A549 (cell line): ENCODE measurements around the gene ABCC1. TPM values are rescaled to one million over a fixed set of nuclear protein-coding genes. Genes with fewer than 3 reads are reported as not detected.

Experiments
- ATAC-seq, 2 experiments: fragments of 200-7000 bp in 1 of 2; fragments of >200 bp in 1 of 2; cut with Nextera tagmentation in 1 of 2; cut with Tn5 transposase in 1 of 2; 3 replicates each; pipeline versions ENCODE4 v1.8.0 to v1.9.1; 2018 to 2020; ENCODE audit warnings: mild to moderate bottlenecking in 1 of 2, moderate library complexity in 1 of 2
- CTCF ChIA-PET: fragments of 300-600 bp; sonication (Branson Sonifier 250); formaldehyde crosslinking; extraction: SDS; loops from one replicate; lab custom pipeline; 2021; ENCODE audit warnings: antibody characterized with exemption, inconsistent platforms; lab: Yijun Ruan, JAX
- POLR2A ChIA-PET: fragments of 350-600 bp; formaldehyde crosslinking; extraction: SDS; loops from one replicate; lab custom pipeline; 2021; ENCODE audit warnings: antibody characterized with exemption, inconsistent platforms; lab: Yijun Ruan, JAX
- DNase-seq, 2 experiments: peaks; one replicate each; pipeline versions ENCODE4 v3.0.0 to v3.0.0-alpha.2; 2011 to 2016; ENCODE audit warnings: low read depth in 1 of 2, low spot score in 1 of 2
- FAIRE-seq: peaks from 2 replicates; lab custom pipeline; 2011; peaks lifted over from hg19 to GRCh38; lab: Jason Lieb, UNC
- H3K27ac ChIP-seq, 2 experiments: fragments of >200 bp; sonication (Bioruptor Twin); formaldehyde crosslinking; 3 replicates each; pipeline ENCODE4 v1.5.1; 2016 to 2017
- H3K4me1 ChIP-seq: fragments of >200 bp; sonication (Bioruptor Twin); formaldehyde crosslinking; 3 replicates; pipeline ENCODE4 v1.6.1; 2016
- H3K4me2 ChIP-seq: fragments of >200 bp; sonication (Bioruptor Twin); formaldehyde crosslinking; 3 replicates; pipeline ENCODE4 v1.6.1; 2016
- H3K4me3 ChIP-seq: fragments of >200 bp; sonication (Bioruptor Twin); formaldehyde crosslinking; 3 replicates; pipeline ENCODE4 v1.5.1; 2016
- H3K9me3 ChIP-seq: fragments of >200 bp; sonication (Bioruptor Twin); formaldehyde crosslinking; 3 replicates; pipeline ENCODE4 v1.6.1; 2016
- CBX2 ChIP-seq: fragments of 200-600 bp; sonication (generic); IDR thresholded peaks from 2 replicates; pipeline ENCODE4 v1.6.1; 2016; ENCODE audit warnings: low read depth, mild to moderate bottlenecking, borderline replicate concordance
- CEBPB ChIP-seq, 2 experiments: fragments of >200 bp in 1 of 2; sonication (Bioruptor Twin) in 1 of 2; formaldehyde crosslinking in 1 of 2; IDR thresholded peaks; 2 replicates each; pipeline ENCODE4 v1.6.1; 2012 to 2016
- CHD4 ChIP-seq: fragments of 200-600 bp; sonication (generic); IDR thresholded peaks from 2 replicates; pipeline ENCODE4 v1.6.1; 2016; ENCODE audit warnings: antibody characterized with exemption, mild to moderate bottlenecking, borderline replicate concordance
- EHF ChIP-seq: fragments of 250-450 bp; sonication (Bioruptor Pico); IDR thresholded peaks from 2 replicates; pipeline ENCODE4 v1.5.0; 2020; ENCODE audit warnings: mild to moderate bottlenecking
- EP300 ChIP-seq, 2 experiments: fragments of >200 bp; sonication (Bioruptor Twin); formaldehyde crosslinking; IDR thresholded peaks; 2 replicates in 1 of 2; 3 replicates in 1 of 2; pipeline ENCODE4 v1.6.1; 2016 to 2017
- HEYL ChIP-seq: fragments of 250-450 bp; sonication (Bioruptor Pico); IDR thresholded peaks from 2 replicates; pipeline ENCODE4 v1.8.0; 2021; ENCODE audit warnings: mild to moderate bottlenecking, moderate library complexity
- JUN ChIP-seq, 2 experiments: fragments of >200 bp; sonication (Bioruptor Twin); formaldehyde crosslinking; IDR thresholded peaks; 2 replicates in 1 of 2; 3 replicates in 1 of 2; pipeline ENCODE4 v1.6.1; 2016 to 2017
- MAFK ChIP-seq: fragments of 450-650 bp; IDR thresholded peaks from 2 replicates; pipeline ENCODE4 v1.6.1; 2014; ENCODE audit not compliant: partially characterized antibody
- NPAS2 ChIP-seq: fragments of 250-450 bp; sonication (Bioruptor Pico); IDR thresholded peaks from 2 replicates; pipeline ENCODE4 v1.8.0; 2022; ENCODE audit warnings: mild to moderate bottlenecking, moderate library complexity, borderline replicate concordance
- POLR2A ChIP-seq: IDR thresholded peaks from 2 replicates; pipeline ENCODE4 v1.6.1; 2012; ENCODE audit warnings: mild to moderate bottlenecking, low read length
- RARB ChIP-seq: fragments of 250-450 bp; sonication (Bioruptor Pico); IDR thresholded peaks from 2 replicates; pipeline ENCODE4 v1.8.0; 2021; ENCODE audit warnings: mild to moderate bottlenecking, moderate library complexity
- RFX5 ChIP-seq: fragments of 450-650 bp; IDR thresholded peaks from 2 replicates; pipeline ENCODE4 v1.7.1; 2014; ENCODE audit warnings: antibody characterized with exemption, mild to moderate bottlenecking, moderate library complexity
- ZFP36 ChIP-seq: fragments of 450-650 bp; IDR thresholded peaks from 2 replicates; pipeline ENCODE4 v1.6.1; 2014; ENCODE audit warnings: borderline replicate concordance; ENCODE audit not compliant: partially characterized antibody
- WGBS: methylation state at CpG from one replicate; pipeline ENCODE4 v1.1.6; 2017; ENCODE audit errors: missing lambda C conversion rate; 5-methylcytosine and 5-hydroxymethylcytosine counted together
- polyA plus RNA-seq, 4 experiments: library from polyadenylated mRNA; depleted of rRNA in 3 of 4; stranded (reverse); fragments of >200 nt; fragmentation: RNase III in 1 of 4; extraction: RNeasy Plus Mini Kit Qiagen cat#74134 plus additional on column Dnase treatment in 1 of 4; gene quantifications; 2 replicates in 3 of 4; 3 replicates in 1 of 4; pipeline ENCODE4 v1.2.3, GENCODE V29; 2011 to 2017
- TF ChIP-seq, protein P1 (sequence below): fragments of 450-650 bp; IDR thresholded peaks from 2 replicates; pipeline ENCODE4 v1.6.1; 2014; ENCODE audit warnings: antibody characterized with exemption
- TF ChIP-seq, protein P2 (sequence below): fragments of 150-350 bp; IDR thresholded peaks from 2 replicates; pipeline ENCODE4 v1.6.1; 2014; ENCODE audit warnings: low read depth, mild to moderate bottlenecking, low read length
- TF ChIP-seq, protein P3 (sequence below): IDR thresholded peaks from 2 replicates; pipeline ENCODE4 v1.6.1; 2012; ENCODE audit warnings: low read depth, borderline replicate concordance
- TF ChIP-seq, protein P4 (sequence below): fragments of 200-600 bp; sonication (generic); IDR thresholded peaks from 2 replicates; pipeline ENCODE4 v1.6.1; 2016; ENCODE audit warnings: antibody characterized with exemption, mild to moderate bottlenecking, moderate library complexity

Gene ABCC1
- polyA plus RNA-seq, 2 of the 4 experiments (the other 2 are of a cell fraction) = 56.5 to 93.8 TPM

DNA sequence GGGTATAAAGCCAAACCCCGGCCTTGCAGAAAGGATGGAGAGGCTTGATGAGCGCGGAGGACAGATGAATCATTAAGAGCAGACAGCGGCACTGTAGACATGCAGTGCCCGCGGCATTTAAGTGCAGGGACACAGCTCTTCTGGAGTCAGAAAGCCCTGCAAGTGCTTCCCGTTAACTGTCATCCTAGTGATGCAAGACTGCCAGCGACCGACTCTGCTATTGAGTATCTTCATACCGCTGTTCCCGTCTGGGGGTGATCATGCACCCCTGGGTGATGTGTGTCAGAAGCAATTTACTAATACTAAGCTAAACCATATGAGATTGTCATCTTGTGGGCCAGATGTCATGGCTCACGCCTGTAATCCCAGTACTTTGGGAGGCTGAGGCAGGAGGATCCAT lies 172.8 kb downstream of the ABCC1 start:
- ChIA-PET POLR2A (no interaction called here), CTCF (interaction anchor here (0.6 to 2.8 kb wide), 5 partner anchors 9 to 395 kb away, joined by 4 to 7 read pairs (median 4); no protein-coding TSS in a partner anchor)
- TF ChIP-seq, protein P1, sequence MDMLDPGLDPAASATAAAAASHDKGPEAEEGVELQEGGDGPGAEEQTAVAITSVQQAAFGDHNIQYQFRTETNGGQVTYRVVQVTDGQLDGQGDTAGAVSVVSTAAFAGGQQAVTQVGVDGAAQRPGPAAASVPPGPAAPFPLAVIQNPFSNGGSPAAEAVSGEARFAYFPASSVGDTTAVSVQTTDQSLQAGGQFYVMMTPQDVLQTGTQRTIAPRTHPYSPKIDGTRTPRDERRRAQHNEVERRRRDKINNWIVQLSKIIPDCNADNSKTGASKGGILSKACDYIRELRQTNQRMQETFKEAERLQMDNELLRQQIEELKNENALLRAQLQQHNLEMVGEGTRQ = no peak
- TF ChIP-seq POLR2A (no peak), CEBPB (IDR thresholded peaks at IDR 0.05) (no peak), HEYL (no peak), MAFK (no peak), EP300 (IDR thresholded peaks at IDR 0.05) (no peak), NPAS2 (CRISPR knock-in tag) (no peak), CBX2 (no peak)
- TF ChIP-seq, protein P2, sequence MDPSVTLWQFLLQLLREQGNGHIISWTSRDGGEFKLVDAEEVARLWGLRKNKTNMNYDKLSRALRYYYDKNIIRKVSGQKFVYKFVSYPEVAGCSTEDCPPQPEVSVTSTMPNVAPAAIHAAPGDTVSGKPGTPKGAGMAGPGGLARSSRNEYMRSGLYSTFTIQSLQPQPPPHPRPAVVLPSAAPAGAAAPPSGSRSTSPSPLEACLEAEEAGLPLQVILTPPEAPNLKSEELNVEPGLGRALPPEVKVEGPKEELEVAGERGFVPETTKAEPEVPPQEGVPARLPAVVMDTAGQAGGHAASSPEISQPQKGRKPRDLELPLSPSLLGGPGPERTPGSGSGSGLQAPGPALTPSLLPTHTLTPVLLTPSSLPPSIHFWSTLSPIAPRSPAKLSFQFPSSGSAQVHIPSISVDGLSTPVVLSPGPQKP = no peak
- TF ChIP-seq, protein P3, sequence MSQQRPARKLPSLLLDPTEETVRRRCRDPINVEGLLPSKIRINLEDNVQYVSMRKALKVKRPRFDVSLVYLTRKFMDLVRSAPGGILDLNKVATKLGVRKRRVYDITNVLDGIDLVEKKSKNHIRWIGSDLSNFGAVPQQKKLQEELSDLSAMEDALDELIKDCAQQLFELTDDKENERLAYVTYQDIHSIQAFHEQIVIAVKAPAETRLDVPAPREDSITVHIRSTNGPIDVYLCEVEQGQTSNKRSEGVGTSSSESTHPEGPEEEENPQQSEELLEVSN = no peak
- no peak for DNase-seq
- Histone ChIP-seq H3K4me3 (no peak overlapping the region), H3K9me3 (peaks cover 18% of the 10 kb centered on the region), H3K4me1 (no peaks in the 10 kb centered on the region), H3K4me2 (no peak overlapping the region), H3K27ac (no peak overlapping the region)
- no peak for ATAC-seq
- WGBS = 90% methylated on average over 12 of the region's 12 CpGs
- FAIRE-seq = no peak

DNA sequence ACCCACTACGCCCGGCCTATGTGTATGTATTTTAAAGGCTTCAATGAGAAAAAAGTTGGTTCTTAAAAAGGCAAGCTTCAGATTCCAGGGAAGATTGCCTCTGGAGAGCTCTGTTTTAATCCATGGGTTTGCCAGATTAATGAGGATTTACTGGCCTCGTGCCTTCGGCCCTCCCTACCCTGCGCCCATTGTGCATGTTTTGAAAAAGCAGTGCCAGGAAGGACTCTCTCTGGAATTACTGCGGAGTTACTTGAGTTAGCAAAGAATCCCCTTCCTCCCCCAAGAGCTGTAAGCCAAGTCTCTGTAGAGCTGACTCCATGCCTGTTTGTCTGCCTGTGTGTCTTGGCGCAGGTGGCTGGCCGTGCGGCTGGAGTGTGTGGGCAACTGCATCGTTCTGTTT lies 175.0 kb downstream of the ABCC1 start:
- TF ChIP-seq CHD4 (no peak), JUN (IDR thresholded peaks at IDR 0.05) (no peak), EHF (no peak), ZFP36 (no peak), RFX5 (no peak), HEYL (no peak), RARB (CRISPR knock-in tag) (no peak)
- TF ChIP-seq, protein P3 = no peak
- TF ChIP-seq, protein P4, sequence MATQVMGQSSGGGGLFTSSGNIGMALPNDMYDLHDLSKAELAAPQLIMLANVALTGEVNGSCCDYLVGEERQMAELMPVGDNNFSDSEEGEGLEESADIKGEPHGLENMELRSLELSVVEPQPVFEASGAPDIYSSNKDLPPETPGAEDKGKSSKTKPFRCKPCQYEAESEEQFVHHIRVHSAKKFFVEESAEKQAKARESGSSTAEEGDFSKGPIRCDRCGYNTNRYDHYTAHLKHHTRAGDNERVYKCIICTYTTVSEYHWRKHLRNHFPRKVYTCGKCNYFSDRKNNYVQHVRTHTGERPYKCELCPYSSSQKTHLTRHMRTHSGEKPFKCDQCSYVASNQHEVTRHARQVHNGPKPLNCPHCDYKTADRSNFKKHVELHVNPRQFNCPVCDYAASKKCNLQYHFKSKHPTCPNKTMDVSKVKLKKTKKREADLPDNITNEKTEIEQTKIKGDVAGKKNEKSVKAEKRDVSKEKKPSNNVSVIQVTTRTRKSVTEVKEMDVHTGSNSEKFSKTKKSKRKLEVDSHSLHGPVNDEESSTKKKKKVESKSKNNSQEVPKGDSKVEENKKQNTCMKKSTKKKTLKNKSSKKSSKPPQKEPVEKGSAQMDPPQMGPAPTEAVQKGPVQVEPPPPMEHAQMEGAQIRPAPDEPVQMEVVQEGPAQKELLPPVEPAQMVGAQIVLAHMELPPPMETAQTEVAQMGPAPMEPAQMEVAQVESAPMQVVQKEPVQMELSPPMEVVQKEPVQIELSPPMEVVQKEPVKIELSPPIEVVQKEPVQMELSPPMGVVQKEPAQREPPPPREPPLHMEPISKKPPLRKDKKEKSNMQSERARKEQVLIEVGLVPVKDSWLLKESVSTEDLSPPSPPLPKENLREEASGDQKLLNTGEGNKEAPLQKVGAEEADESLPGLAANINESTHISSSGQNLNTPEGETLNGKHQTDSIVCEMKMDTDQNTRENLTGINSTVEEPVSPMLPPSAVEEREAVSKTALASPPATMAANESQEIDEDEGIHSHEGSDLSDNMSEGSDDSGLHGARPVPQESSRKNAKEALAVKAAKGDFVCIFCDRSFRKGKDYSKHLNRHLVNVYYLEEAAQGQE = no peak
- Histone ChIP-seq H3K27ac (no peak overlapping the region), H3K4me1 (no peaks in the 10 kb centered on the region), H3K4me2 (no peak overlapping the region), H3K9me3 (peaks cover 14% of the 10 kb centered on the region), H3K4me3 (no peak overlapping the region)
- 95% methylated on average over 10 of the region's 10 CpGs for WGBS
- CTCF ChIA-PET = interaction anchor here (1.0 to 2.8 kb wide), 3 partner anchors 247 to 359 kb away, joined by 3 to 7 read pairs (median 5); no protein-coding TSS in a partner anchor
- POLR2A ChIA-PET = no interaction called here
- no peak for FAIRE-seq
- no peak for ATAC-seq
- DNase-seq = no peak
